NCI-H187 treated with DMSO at 0.1 percent for 48 hours (cell line): ENCODE data around the gene ARHGAP30.
"Not testable (repeated sequence)": the region's sequence is repeated elsewhere in the genome, so short reads cannot be mapped to it uniquely, and the experiment has no call there.

Experiments used
- DNase-seq: peaks from one replicate; lab custom pipeline; 2025; lab: John Stamatoyannopoulos, UW

The ARHGAP30 gene

DNA sequence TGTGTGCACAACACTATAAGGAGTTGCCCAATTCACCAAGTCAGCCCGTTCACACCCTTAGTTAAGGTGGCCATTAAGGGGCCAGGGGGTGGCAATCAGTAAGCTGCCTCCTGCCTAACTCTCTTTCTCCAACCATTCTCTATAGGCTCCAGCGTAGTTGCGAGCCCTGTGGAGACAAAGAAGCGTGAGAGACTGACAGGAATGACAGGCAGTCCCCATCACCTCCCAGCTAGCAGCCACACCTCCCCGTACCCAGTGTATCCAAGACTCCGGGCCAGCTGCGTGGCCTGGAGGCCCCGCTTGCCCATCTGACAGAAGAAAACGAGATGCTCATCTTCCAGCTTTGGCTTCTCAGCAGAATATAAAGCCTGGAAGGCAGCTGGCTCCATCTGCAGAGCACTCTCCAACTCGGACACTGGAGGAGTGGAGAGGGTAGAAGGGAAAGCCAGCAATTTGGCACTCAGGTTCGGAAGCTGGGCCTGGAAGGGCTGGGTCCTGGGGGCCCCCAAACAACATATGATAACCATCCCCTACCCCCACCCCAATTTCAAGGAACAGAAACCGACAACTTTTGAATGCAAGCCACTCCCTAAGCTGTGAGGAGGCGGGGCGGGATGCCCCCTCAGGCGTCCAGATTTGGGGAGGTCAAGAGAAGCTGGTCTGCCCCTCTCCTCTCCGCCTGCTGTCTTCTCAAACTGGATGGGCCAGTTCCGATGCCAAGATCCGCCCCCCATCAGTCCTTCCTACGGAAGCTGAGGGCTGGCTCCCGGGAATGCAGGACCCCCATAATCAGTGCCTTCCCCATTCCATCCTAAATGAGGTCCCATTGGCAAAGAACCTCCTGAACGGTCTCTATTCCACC is 31.8 kb downstream of the ARHGAP30 start:
- DNase-seq: no peak

- DNase-seq: no peak
These were observed 35.9 kb downstream of the ARHGAP30 start for GRCh38 chr1:161033751-161034150.

DNA sequence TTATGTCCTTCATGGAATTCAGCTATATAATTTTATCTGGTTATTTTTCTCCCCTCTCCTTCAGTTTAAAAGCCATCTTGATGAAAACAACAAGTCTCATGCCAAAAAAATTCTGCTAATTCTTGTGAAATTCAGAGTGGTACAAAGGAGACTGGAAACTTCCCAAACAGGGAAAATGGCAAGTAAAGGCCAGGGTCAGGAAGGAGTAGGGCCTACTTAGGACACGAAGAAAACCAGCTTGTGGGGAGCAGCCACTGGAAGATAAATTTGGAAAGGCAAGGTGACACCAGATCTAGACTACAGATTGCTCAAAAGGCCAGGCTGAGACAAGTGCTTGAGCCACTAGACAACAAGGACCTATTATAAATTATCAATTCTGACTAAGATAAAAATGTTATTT is 37.3 kb downstream of the ARHGAP30 start:
- DNase-seq: no peak

DNA sequence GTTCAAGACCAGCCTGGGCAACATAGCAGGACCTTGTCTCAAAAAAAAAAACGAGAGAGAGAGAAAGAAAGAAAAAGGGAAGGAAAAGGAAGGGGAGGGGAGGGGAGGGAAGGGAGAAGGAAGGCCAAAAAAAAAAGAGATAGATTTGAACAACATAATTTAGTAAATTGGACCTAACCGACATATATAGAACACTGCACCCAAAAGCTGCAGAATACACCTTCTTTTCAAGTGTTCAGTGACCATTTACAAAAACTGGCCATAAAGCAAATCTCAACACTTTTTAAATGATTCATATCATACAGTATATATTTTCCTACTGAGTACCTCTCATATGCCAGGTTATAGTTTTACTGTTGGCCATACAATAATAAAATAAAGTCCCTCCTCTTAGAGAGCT is 37.8 kb downstream of the ARHGAP30 start:
- no peak for DNase-seq

DNA sequence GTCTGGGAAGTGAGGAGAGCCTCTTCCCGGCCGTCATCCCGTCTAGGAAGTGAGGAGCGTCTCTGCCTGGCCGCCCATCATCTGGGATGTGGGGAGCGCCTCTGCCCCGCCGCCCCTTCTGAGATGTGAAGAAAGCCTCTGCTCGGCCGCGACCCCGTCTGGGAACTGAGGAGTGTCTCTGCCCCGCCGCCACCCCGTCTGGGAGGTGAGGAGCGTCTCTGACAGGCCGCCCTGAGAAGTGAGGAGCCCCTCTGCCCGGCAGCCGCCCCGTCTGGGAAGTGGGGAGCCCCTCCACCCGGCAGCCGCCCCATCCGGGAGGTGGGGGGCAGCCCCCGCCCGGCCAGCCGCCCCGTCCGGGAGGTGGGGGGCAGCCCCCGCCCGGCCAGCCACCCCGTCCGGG is 40.2 kb downstream of the ARHGAP30 start:
- not testable (repeated sequence) for DNase-seq

GRCh38 chr1:161026954-161027353 is 42.7 kb downstream of the ARHGAP30 start:
- DNase-seq: not testable (repeated sequence)

GRCh38 chr1:161022432-161022831 is 47.3 kb downstream of the ARHGAP30 start:
- not testable (repeated sequence) for DNase-seq

- DNase-seq: no peak
These were observed 47.7 kb downstream of the ARHGAP30 start for GRCh38 chr1:161021970-161022353.

GRCh38 chr1:161021165-161021969 is 48.3 kb downstream of the ARHGAP30 start:
- peak; percentile 99 for DNase-seq

DNA sequence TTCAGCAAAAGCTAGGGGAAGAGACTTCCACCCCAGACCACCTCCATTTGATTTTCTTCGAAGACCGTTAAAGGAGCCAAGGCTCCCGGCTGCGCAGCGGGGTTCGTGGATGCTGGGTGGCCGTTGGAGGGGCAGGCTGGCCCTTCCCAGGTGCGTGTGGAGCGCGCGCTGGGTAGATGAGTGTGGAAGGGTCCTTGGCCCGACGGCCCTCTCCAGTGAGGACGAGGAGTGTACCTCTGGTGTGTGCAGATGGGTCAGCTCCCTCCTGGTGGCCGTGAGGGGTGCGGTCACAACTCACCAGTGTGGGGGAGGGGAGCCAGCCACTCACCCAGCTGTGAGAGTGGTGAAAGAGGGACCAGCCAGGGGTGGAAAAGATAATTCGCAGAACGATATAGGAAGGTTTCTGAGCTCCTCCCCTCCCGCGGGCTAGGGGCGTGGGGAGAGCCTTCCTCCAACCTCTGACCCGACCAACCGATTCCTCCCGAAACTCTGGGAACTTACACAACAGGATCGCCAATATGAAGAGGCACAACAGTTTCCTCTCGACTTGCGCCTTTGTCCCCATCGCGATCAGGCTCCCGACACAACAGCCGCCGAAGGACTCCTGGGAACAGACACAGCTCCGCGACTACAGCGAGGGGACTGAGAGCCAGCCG is 49.1 kb downstream of the ARHGAP30 start, which contains the start of gene F11R:
F11R (minus strand) TSS at position 644 of the 656 bp plus-strand sequence; CDS start at position 565, 79 bp downstream.
- peak; percentile 80 for DNase-seq

DNA sequence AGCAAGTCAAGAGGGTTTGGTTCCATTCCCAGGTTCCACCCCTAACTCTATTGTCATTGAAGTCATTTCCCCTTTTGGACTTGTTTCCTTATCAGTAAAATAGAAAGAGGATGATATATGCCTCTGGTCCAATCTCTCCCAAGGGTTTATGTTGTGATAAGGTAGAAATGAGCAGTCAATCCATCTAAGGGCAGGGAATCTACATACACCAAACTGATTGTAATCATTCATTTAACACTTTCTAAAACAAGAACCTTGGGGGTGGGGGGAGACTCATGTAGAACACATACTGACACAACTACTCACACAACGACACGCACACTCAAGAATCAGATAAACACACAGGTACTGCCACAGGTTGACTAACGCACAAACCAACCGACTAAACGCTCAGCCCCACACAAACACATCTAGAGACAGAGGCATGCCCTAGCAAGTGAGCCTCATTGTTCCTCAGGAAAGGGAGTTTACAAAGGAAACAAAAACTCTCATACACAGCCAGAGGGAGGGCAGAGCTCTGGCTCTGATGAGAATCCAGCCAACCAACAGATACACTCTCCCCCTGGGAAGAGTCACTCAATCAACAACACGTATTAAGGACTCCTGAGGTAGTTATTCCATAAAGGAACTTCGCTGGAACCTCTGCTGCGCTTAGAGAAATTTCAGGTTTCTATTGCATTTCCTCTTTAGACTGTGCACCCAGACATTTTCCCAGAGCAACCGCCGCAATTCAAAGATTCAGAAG is 49.8 kb downstream of the ARHGAP30 start:
- DNase-seq: no peak

- not testable (repeated sequence) for DNase-seq
These were observed 50.5 kb downstream of the ARHGAP30 start for GRCh38 chr1:161019111-161019660.

- DNase-seq: no peak
These were observed 51.1 kb downstream of the ARHGAP30 start for GRCh38 chr1:161018631-161018930.

DNA sequence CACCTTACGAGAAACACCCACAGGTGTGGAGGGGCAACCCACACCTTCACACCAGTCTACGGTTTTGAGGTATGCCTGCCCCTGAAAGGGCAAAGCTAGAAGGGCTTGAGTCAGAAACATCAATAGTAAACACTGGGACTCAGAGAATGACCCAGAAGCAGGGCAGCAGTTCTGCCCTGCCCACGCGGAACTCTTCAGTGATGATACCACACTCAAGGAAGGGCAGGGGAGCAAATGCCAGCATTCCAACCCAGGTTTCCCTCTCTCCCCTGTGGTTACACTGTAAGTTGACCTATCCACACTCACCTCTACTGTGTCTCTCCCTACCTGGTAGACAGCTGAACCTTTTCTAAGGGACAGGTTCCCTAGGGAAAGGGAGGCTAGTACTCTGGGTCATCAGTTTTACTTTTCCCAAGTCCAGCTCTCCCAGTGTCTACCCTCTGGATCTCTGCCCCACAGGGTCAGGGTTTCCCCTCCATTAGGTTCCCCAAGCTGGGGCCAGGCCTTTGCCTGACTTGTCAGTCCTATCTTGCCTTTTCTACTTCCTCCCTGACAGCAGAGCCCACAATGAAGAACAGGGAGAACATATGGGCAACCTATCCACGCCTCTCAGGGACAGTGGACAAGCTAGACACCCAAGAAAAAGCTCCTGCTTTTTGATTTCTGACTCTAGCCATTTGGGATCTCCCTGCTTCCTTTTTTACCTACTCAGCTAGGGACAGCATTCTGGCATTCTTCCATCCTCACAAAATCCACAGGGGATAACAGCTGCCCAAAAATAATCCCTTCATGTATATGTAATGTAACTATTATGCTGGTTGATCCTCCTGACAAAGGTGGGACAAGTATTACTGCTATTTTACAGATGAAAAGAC is 51.7 kb downstream of the ARHGAP30 start:
- no peak for DNase-seq

DNA sequence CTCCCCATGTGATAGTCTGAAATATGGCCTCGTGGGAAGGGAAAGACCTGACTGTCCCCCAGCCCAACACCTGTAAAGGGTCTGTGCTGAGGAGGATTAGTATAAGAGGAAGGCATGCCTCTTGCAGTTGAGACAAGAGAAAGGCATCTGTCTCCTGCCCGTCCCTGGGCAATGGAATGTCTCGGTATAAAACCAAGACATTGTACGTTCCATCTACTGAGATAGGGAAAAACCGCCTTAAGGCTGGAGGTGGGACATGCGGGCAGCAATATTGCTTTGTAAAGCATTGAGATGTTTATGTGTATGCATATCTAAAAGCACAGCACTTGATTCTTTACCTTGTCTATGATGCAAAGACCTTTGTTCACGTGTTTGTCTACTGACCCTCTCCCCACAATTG is 52.5 kb downstream of the ARHGAP30 start:
- DNase-seq: not testable (repeated sequence)

GRCh38 chr1:161016683-161017082 is 53.0 kb downstream of the ARHGAP30 start:
- DNase-seq: not testable (repeated sequence)

DNA sequence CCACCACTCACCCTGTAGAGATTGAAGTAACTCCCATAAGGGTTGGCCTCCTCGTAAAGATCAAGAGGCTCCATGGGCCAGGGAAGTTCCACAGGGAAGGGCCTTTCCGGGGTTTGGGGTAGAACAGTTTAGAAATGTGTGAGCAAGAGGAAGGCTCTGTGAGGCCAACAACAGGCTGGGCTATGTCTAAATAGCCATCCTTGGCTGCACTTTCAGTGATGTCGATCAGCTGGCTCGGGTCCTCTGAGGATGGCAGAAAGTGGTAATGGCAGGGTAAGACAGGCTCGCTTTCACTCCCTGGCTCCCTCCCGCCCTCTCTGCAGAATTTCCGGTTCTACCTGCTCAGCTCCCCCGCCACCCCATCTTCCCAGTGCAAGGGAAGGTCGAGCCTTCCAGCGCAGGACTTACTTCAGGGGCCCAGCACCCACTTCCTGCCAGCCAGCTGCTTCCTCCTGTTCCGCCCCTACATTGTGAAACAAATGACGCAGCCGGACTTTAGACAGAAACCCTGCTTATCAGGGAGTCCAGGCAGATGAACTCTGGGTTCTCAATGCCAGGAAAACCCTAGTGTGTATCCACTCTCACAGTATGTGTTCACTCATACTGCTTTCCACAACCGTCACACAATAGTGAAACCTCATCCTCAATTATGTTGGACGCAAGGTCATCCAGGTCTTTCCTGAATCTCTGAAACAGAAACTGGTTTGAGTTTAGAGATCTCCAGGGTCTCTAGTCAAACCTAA is 56.0 kb downstream of the ARHGAP30 start:
- DNase-seq: no peak

- DNase-seq: no peak
These were observed 56.6 kb downstream of the ARHGAP30 start for GRCh38 chr1:161013131-161013487.

- DNase-seq: no peak
These were observed 57.3 kb downstream of the ARHGAP30 start for GRCh38 chr1:161012420-161012819.
